ENCODE results near the gene REL. TPM values are rescaled to one million over a fixed set of nuclear protein-coding genes. Genes with fewer than 3 reads are reported as not detected.

The REL gene
- total RNA-seq, 2 donors from 2014 or later, result 11.7 to 15.9 TPM

DNA sequence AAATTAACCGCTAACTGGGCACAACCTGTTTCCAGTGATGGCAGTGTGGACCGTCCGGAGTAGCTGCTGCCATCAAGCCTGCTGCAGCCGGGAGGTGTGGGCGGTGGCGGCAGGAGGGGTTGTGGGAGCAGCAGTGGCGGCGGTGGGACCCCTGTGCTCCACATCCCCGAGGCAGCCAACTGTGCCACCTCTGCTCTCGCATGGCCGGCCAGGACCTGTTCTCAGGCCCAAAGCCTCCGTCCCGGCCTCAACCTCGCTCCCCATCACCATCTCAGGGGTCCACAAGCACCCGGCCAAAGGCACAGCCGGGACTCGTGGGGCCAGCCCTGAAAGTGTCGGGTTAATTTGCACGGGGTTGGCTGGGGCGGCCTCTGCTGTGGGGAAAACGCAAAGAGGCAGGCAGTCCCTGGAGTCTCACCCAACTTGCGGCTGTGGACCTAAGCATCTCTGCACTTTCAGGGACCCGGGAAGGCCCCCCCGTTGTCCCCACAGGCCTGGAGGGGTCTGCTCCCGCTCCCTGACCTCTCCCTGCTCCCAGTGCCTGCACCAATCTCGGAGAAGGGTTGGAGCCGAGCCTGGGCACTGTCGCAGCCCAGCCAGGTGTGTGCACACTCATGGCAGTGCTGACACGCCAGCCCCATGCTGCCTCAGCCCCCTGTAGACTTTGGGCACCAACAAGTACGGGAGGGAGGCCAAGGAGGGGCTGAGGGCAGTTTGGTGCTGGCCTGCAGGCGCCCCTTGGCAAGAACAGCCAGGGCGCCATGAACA, 91.7 kb downstream of the REL start:
- peaks cover 4% of the 10 kb centered on the region for H3K4me1 ChIP-seq (ENCODE audit: control insufficient read depth, insufficient read depth, low read length)
- no peak overlapping the region for H3K27ac ChIP-seq (ENCODE audit: low read depth, low read length)
- H3K9me3 Mint-ChIP-seq, result no peaks in the 10 kb centered on the region
- TF ChIP-seq, protein P1, sequence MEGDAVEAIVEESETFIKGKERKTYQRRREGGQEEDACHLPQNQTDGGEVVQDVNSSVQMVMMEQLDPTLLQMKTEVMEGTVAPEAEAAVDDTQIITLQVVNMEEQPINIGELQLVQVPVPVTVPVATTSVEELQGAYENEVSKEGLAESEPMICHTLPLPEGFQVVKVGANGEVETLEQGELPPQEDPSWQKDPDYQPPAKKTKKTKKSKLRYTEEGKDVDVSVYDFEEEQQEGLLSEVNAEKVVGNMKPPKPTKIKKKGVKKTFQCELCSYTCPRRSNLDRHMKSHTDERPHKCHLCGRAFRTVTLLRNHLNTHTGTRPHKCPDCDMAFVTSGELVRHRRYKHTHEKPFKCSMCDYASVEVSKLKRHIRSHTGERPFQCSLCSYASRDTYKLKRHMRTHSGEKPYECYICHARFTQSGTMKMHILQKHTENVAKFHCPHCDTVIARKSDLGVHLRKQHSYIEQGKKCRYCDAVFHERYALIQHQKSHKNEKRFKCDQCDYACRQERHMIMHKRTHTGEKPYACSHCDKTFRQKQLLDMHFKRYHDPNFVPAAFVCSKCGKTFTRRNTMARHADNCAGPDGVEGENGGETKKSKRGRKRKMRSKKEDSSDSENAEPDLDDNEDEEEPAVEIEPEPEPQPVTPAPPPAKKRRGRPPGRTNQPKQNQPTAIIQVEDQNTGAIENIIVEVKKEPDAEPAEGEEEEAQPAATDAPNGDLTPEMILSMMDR (conservative IDR thresholded peaks at IDR 0.05), result no peak
- H3K4me3 ChIP-seq (ENCODE audit: low read length), result no peak overlapping the region
- no peaks in the 10 kb centered on the region for H3K27me3 Mint-ChIP-seq (ENCODE audit: insufficient read depth)
- 94 to 98% methylated on average over 7 to 32 of the region's 32 CpGs for WGBS, 2 experiments (ENCODE audit: insufficient coverage in 1 of 2, insufficient read length in 1 of 2)
- H3K36me3 Mint-ChIP-seq (ENCODE audit: low read depth), result no peaks in the 10 kb centered on the region
- H3K36me3 ChIP-seq (ENCODE audit: control insufficient read depth, insufficient read depth, low read length), result no peaks in the 10 kb centered on the region
- peak; percentile 47 for DNase-seq
- no peaks in the 10 kb centered on the region for H3K9me3 ChIP-seq (ENCODE audit: control insufficient read depth, low read length)
- H3K9ac ChIP-seq (ENCODE audit: extremely low read depth, low read length, poor library complexity, severe bottlenecking), result no peak overlapping the region
- peaks cover 4% of the 10 kb centered on the region for H3K4me1 Mint-ChIP-seq
- H3K27me3 ChIP-seq (ENCODE audit: control insufficient read depth, insufficient read depth, low read length, poor library complexity, severe bottlenecking), result no peaks in the 10 kb centered on the region
- no peak overlapping the region for H3K27ac Mint-ChIP-seq
- H3K4me3 Mint-ChIP-seq, result no peak overlapping the region

DNA sequence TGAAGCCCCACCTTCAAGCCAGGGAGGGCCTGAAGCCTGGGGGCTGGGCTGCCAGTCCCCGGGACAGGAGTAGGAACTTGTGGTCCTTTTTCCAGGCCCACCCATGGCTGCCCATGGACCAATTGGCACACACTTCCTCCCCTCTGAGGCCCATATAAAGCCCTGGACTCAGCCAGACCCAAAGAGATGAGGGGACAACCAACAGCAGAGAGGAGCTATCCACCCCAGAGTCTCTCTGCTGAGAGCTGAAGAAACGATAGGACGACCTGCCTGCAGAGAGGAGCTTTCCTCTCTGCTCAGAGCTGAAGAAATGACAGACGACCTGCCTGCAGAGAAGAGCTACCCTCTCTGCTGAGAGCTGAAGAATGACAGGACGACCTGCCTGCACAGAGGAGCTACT, 92.3 kb downstream of the REL start:
- WGBS, 2 experiments (ENCODE audit: insufficient coverage in 1 of 2, insufficient read length in 1 of 2), result 84 to 88% methylated on average over 4 to 5 of the region's 5 CpGs
- H3K36me3 Mint-ChIP-seq (ENCODE audit: low read depth), result no peaks in the 10 kb centered on the region
- DNase-seq, result peak; percentile 45

DNA sequence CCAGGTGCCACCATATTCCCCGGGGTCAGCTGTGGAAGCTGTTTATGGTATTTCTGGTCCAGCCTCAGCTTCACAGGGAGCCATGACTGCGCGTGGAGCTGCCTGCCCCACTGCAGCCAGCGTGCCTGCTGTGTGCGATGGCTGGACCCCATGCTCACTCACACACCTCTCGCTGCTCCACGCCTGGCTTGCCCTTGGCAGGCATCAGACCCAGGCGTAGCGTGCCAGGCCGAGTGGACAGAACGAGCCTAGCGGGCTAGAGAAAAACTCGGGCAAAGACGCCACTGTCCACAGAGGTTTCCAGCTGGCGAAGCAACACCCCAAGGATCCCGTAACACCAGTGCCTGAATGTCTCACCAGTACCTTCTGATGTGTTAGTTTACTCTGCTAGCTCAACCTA, 93.3 kb downstream of the REL start:
- no peaks in the 10 kb centered on the region for H3K36me3 ChIP-seq (ENCODE audit: control insufficient read depth, insufficient read depth, low read length)
- no peak overlapping the region for H3K27ac ChIP-seq (ENCODE audit: low read depth, low read length)
- no peak overlapping the region for H3K27ac Mint-ChIP-seq
- DNase-seq, result no peak
- peaks cover 4% of the 10 kb centered on the region for H3K27me3 Mint-ChIP-seq (ENCODE audit: insufficient read depth)
- no peaks in the 10 kb centered on the region for H3K9me3 ChIP-seq (ENCODE audit: control insufficient read depth, low read length)
- H3K4me1 ChIP-seq (ENCODE audit: control insufficient read depth, insufficient read depth, low read length), result no peaks in the 10 kb centered on the region
- no peak overlapping the region for H3K4me3 ChIP-seq (ENCODE audit: low read length)
- no peak overlapping the region for H3K9ac ChIP-seq (ENCODE audit: extremely low read depth, low read length, poor library complexity, severe bottlenecking)
- 94 to 95% methylated on average over 9 to 16 of the region's 16 CpGs for WGBS, 2 experiments (ENCODE audit: insufficient coverage in 1 of 2, insufficient read length in 1 of 2)
- TF ChIP-seq, protein P1 (conservative IDR thresholded peaks at IDR 0.05), result no peak
- no peak overlapping the region for H3K4me3 Mint-ChIP-seq
- no peaks in the 10 kb centered on the region for H3K36me3 Mint-ChIP-seq (ENCODE audit: low read depth)
- H3K27me3 ChIP-seq (ENCODE audit: control insufficient read depth, insufficient read depth, low read length, poor library complexity, severe bottlenecking), result no peaks in the 10 kb centered on the region
- no peaks in the 10 kb centered on the region for H3K9me3 Mint-ChIP-seq
- H3K4me1 Mint-ChIP-seq, result no peaks in the 10 kb centered on the region

More for the DNA sequence above, 92.3 kb downstream of the REL start:
- Mint-ChIP-seq H3K27ac (no peak overlapping the region), H3K27me3 (ENCODE audit: insufficient read depth) (peaks cover 4% of the 10 kb centered on the region), H3K9me3 (no peaks in the 10 kb centered on the region), H3K4me3 (no peak overlapping the region), H3K4me1 (peaks cover 4% of the 10 kb centered on the region)
- TF ChIP-seq, protein P1 (conservative IDR thresholded peaks at IDR 0.05), result no peak
- Histone ChIP-seq H3K27ac (ENCODE audit: low read depth, low read length) (no peak overlapping the region), H3K9me3 (ENCODE audit: control insufficient read depth, low read length) (no peaks in the 10 kb centered on the region), H3K27me3 (ENCODE audit: control insufficient read depth, insufficient read depth, low read length, poor library complexity, severe bottlenecking) (no peaks in the 10 kb centered on the region), H3K36me3 (ENCODE audit: control insufficient read depth, insufficient read depth, low read length) (no peaks in the 10 kb centered on the region), H3K9ac (ENCODE audit: extremely low read depth, low read length, poor library complexity, severe bottlenecking) (no peak overlapping the region), H3K4me3 (ENCODE audit: low read length) (no peak overlapping the region), H3K4me1 (ENCODE audit: control insufficient read depth, insufficient read depth, low read length) (peaks cover 4% of the 10 kb centered on the region)

Other genes with a start within 250 kb of the REL start
- 10 to 100 TPM; 23.2 to 34.1 TPM for gene PAPOLG, start 125.3 kb upstream of the REL start, total RNA-seq
- 10 to 100 TPM; 24.3 to 25.9 TPM for gene PEX13, start 136.1 kb downstream of the REL start, total RNA-seq
- 1 to 10 TPM; 3.9 to 6.1 TPM for gene PUS10, start 136.7 kb downstream of the REL start, total RNA-seq
- 10 to 100 TPM; 27.8 to 31.9 TPM for gene SANBR, start 184.3 kb downstream of the REL start, total RNA-seq